Measurements from ENCODE around the gene KAZN. TPM values are rescaled to one million over a fixed set of nuclear protein-coding genes. Genes with fewer than 3 reads are reported as not detected.

KAZN gene
- total RNA-seq, 1 donor from 2014 or later = 7.9 TPM

DNA sequence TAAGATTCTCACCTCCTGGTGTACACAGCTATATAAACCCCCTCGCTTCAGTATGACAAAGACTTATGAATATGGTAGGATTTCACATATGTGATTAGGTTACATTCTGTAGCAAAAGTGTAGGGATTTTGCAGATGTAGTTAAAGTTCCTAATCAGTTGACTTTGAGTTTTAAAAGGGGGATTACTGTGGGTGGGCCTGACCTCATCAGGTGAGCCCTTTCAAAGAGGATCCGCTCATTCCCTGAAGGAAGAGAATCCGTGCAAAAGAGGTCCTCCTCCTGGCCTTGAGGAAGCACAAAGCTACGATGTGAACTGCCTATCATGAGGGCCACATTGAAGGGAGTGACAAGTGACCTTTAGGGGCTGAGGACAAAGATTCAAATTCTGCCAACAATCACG is 30.6 kb upstream of the KAZN start:
- TF ChIP-seq, protein P1, sequence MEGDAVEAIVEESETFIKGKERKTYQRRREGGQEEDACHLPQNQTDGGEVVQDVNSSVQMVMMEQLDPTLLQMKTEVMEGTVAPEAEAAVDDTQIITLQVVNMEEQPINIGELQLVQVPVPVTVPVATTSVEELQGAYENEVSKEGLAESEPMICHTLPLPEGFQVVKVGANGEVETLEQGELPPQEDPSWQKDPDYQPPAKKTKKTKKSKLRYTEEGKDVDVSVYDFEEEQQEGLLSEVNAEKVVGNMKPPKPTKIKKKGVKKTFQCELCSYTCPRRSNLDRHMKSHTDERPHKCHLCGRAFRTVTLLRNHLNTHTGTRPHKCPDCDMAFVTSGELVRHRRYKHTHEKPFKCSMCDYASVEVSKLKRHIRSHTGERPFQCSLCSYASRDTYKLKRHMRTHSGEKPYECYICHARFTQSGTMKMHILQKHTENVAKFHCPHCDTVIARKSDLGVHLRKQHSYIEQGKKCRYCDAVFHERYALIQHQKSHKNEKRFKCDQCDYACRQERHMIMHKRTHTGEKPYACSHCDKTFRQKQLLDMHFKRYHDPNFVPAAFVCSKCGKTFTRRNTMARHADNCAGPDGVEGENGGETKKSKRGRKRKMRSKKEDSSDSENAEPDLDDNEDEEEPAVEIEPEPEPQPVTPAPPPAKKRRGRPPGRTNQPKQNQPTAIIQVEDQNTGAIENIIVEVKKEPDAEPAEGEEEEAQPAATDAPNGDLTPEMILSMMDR (IDR thresholded peaks at IDR 0.05; ENCODE audit: partially characterized antibody, unreplicated experiment) = no peak
- Mint-ChIP-seq H3K4me1 (ENCODE audit: low read depth, unreplicated experiment) (no peaks in the 10 kb centered on the region), H3K4me3 (ENCODE audit: unreplicated experiment) (no peak overlapping the region), H3K27me3 (ENCODE audit: unreplicated experiment) (peaks cover 8% of the 10 kb centered on the region), H3K27ac (ENCODE audit: unreplicated experiment) (no peak overlapping the region), H3K36me3 (ENCODE audit: unreplicated experiment) (peaks cover 22% of the 10 kb centered on the region), H3K9me3 (ENCODE audit: unreplicated experiment) (peaks cover 7% of the 10 kb centered on the region)
- no peak for DNase-seq

DNA sequence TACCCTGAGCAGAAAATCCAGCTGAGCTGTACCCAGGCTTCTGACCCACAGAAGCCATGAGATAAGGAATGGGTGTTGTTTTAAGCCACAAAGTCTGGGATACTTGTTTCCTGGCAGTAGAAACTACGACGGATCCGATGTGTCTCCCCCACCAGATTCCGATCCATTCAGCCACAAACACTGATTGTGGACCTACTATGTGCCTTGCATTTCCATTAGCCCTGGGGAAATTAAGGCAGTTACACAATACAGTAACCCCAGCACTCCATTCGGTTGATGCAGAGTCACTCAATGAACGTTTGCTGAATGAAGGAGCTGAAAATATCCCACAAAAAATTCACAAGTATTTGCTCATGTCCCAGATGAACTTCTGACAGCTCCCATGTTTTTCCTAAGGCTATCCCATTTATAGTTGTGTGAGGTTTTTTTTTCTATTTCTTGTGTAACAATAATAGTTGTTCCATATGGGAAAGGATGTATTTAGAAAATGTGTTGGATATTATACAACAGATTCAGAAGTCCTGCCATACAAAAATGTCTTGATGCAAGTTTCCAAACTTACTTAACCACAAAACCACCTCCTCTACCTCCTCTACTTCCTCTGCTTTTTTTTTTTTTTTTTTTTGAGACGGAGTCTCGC is 29.6 kb upstream of the KAZN start:
- Mint-ChIP-seq H3K4me3 (ENCODE audit: unreplicated experiment) (no peak overlapping the region), H3K36me3 (ENCODE audit: unreplicated experiment) (peaks cover 22% of the 10 kb centered on the region), H3K4me1 (ENCODE audit: low read depth, unreplicated experiment) (no peaks in the 10 kb centered on the region), H3K27me3 (ENCODE audit: unreplicated experiment) (peaks cover 4% of the 10 kb centered on the region), H3K27ac (ENCODE audit: unreplicated experiment) (no peak overlapping the region), H3K9me3 (ENCODE audit: unreplicated experiment) (peaks cover 4% of the 10 kb centered on the region)
- TF ChIP-seq, protein P1 (IDR thresholded peaks at IDR 0.05; ENCODE audit: partially characterized antibody, unreplicated experiment) = no peak
- no peak for DNase-seq

DNA sequence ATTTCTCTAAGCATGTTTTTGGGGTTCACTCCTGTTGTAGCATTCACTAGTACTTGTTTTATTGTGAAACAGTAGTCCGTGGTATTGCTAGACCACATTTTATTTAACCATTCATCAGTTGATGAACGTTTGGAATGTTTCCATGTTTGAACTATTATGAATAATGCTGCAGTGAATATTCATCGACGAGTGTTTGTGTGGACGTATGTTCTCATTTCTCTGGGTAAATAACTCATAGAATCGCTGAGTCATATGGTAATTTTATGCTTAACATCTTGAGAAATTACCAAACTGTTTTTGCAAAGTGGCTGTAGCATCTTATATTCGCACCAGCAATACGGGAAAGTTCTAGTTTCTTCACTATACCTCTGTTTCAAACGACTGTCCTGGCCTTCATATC is 28.0 kb upstream of the KAZN start:
- no peak overlapping the region for H3K4me3 Mint-ChIP-seq (ENCODE audit: unreplicated experiment)
- TF ChIP-seq, protein P1 (IDR thresholded peaks at IDR 0.05; ENCODE audit: partially characterized antibody, unreplicated experiment) = no peak
- no peak for DNase-seq
- peaks cover 34% of the 10 kb centered on the region for H3K36me3 Mint-ChIP-seq (ENCODE audit: unreplicated experiment)
- H3K27ac Mint-ChIP-seq (ENCODE audit: unreplicated experiment) = no peak overlapping the region
- H3K4me1 Mint-ChIP-seq (ENCODE audit: low read depth, unreplicated experiment) = no peaks in the 10 kb centered on the region
- H3K27me3 Mint-ChIP-seq (ENCODE audit: unreplicated experiment) = peaks cover 4% of the 10 kb centered on the region
- peaks cover 4% of the 10 kb centered on the region for H3K9me3 Mint-ChIP-seq (ENCODE audit: unreplicated experiment)

DNA sequence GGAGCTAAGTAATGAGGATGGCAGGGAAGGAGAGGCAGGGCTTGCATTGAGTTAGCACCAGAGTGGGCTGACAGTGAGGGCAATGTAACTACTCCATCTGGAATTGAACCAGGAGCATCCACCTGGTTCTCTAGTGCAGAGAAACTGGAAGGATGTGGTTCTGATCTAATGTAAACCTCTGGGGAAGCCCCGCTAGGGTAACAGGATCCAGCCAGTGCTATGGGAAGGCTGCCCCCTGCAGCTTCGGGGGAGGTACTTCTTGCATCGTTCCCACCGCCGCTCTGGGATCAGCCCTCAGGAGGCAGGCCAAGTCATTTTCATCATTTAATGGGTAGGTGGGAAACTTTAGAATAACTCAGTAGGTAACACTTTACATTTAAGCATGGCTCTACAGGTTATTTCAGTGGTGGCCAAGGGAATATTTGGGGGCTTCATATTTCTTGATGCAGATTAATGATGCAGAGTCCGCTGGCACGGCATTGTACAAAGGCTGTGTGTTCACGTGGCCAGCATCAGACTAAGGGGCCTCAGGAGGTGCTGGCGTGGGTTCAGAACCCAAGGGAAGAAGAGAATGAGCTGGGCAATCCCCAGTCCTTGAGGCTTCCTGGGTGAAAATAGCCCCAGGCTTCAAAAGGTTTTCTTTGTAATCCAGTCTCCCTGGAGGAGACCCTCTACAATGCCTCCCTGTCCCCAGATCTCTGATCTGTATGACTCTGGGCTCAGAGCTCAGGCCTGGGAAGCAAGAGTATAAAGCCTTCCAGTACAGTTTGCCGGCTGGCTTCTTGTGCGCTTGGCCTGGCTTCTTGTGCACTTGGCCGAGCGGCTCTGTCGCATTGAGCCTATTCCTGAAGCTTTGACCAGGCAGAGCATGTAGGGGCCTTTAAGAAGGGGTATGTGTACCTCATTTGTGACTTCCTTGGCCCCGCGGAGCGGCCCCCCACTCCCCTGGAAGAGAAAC is 26.4 kb upstream of the KAZN start:
- peaks cover 2% of the 10 kb centered on the region for H3K9me3 Mint-ChIP-seq (ENCODE audit: unreplicated experiment)
- H3K27ac Mint-ChIP-seq (ENCODE audit: unreplicated experiment) = no peak overlapping the region
- H3K36me3 Mint-ChIP-seq (ENCODE audit: unreplicated experiment) = peaks cover 27% of the 10 kb centered on the region
- TF ChIP-seq, protein P1 (IDR thresholded peaks at IDR 0.05; ENCODE audit: partially characterized antibody, unreplicated experiment) = peak; percentile 56
- no peaks in the 10 kb centered on the region for H3K4me1 Mint-ChIP-seq (ENCODE audit: low read depth, unreplicated experiment)
- peak; percentile 56 for DNase-seq
- H3K27me3 Mint-ChIP-seq (ENCODE audit: unreplicated experiment) = peaks cover 4% of the 10 kb centered on the region
- H3K4me3 Mint-ChIP-seq (ENCODE audit: unreplicated experiment) = no peak overlapping the region

DNA sequence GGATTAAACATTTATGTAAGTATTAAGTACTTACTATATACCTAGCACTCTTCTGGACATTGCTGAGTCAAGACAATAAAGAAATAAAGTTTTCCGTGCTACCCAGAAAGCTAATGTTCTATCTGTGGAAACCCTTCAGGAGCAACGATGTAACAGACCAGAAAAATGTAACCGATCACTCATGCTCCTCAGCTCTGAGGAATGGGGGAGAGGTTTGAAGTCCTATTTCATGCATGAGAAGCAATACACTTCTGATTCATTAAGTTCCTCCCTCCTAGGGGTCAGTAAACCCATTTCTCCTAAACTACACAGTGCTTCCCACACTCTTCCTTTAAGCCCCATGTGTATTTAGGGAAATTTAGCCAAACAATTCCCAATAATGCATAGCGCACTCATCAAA is 25.6 kb upstream of the KAZN start:
- Mint-ChIP-seq H3K4me1 (ENCODE audit: low read depth, unreplicated experiment) (no peaks in the 10 kb centered on the region), H3K4me3 (ENCODE audit: unreplicated experiment) (no peak overlapping the region), H3K27ac (ENCODE audit: unreplicated experiment) (no peak overlapping the region), H3K9me3 (ENCODE audit: unreplicated experiment) (peaks cover 2% of the 10 kb centered on the region), H3K36me3 (ENCODE audit: unreplicated experiment) (peaks cover 22% of the 10 kb centered on the region), H3K27me3 (ENCODE audit: unreplicated experiment) (peaks cover 4% of the 10 kb centered on the region)
- TF ChIP-seq, protein P1 (IDR thresholded peaks at IDR 0.05; ENCODE audit: partially characterized antibody, unreplicated experiment) = no peak
- no peak for DNase-seq
